H9 (cell line): ENCODE measurements around the gene CCDC7. TPM values are rescaled to one million over a fixed set of nuclear protein-coding genes. Genes with fewer than 3 reads are reported as not detected.
"Not testable (repeated sequence)": the region's sequence is repeated elsewhere in the genome, so short reads cannot be mapped to it uniquely, and the experiment has no call there.

Experiments used
- DNase-seq: peaks from one replicate; pipeline ENCODE4 v3.0.0-alpha.2; 2017
- H2AFZ ChIP-seq: one replicate; pipeline ENCODE4 v1.6.1; 2013; ENCODE audit warnings: mild to moderate bottlenecking, low read length, control low read depth, moderate library complexity
- H2AK5ac ChIP-seq: 2 replicates; pipeline ENCODE4 v1.6.1; 2013; ENCODE audit warnings: low read length, control low read depth, mixed read lengths; ENCODE audit not compliant: insufficient read length
- H2BK120ac ChIP-seq: one replicate; pipeline ENCODE4 v1.6.1; 2013; ENCODE audit warnings: low read depth, mild to moderate bottlenecking, low read length, control low read depth, inconsistent platforms; ENCODE audit not compliant: poor library complexity, severe bottlenecking
- H2BK12ac ChIP-seq: 2 replicates; pipeline ENCODE4 v1.6.1; 2013; ENCODE audit warnings: low read length, control low read depth, mixed read lengths, low read depth; ENCODE audit not compliant: insufficient read length
- H2BK15ac ChIP-seq: 2 replicates; pipeline ENCODE4 v1.6.1; 2013; ENCODE audit warnings: low read depth, low read length, control low read depth
- H2BK20ac ChIP-seq: one replicate; pipeline ENCODE4 v1.6.1; 2013; ENCODE audit warnings: low read depth, mild to moderate bottlenecking, low read length, control low read depth, inconsistent platforms; ENCODE audit not compliant: poor library complexity, severe bottlenecking
- H2BK5ac ChIP-seq: 2 replicates; pipeline ENCODE4 v1.6.1; 2013; ENCODE audit warnings: low read length, control low read depth, mixed read lengths; ENCODE audit not compliant: insufficient read length
- H3K14ac ChIP-seq: 2 replicates; pipeline ENCODE4 v1.6.1; 2013; ENCODE audit warnings: low read length, control low read depth; ENCODE audit not compliant: insufficient read depth
- H3K18ac ChIP-seq: 2 replicates; pipeline ENCODE4 v1.6.1; 2013; ENCODE audit warnings: low read depth, mild to moderate bottlenecking, mixed read lengths, low read length, control low read depth; ENCODE audit not compliant: insufficient read length
- H3K23ac ChIP-seq: 2 replicates; pipeline ENCODE4 v1.6.1; 2013; ENCODE audit warnings: low read length, control low read depth, mixed read lengths, low read depth; ENCODE audit not compliant: insufficient read length
- H3K23me2 ChIP-seq: 2 replicates; pipeline ENCODE4 v1.6.1; 2013; ENCODE audit warnings: low read depth, mild to moderate bottlenecking, mixed read lengths, low read length, control low read depth; ENCODE audit not compliant: insufficient read length, poor library complexity, severe bottlenecking
- H3K27ac ChIP-seq: 2 replicates; pipeline ENCODE4 v1.5.1; 2013; ENCODE audit warnings: low read length, control low read depth, mixed read lengths, low read depth; ENCODE audit not compliant: insufficient read length
- H3K27me3 ChIP-seq: 2 replicates; pipeline ENCODE4 v1.6.1; 2013; ENCODE audit warnings: low read length, control low read depth, inconsistent platforms; ENCODE audit not compliant: insufficient read depth
- H3K4ac ChIP-seq: 2 replicates; pipeline ENCODE4 v1.6.1; 2013; ENCODE audit warnings: low read depth, mild to moderate bottlenecking, control low read depth, inconsistent platforms, low read length, moderate library complexity
- H3K4me1 ChIP-seq: 2 replicates; pipeline ENCODE4 v1.6.1; 2013; ENCODE audit warnings: low read length, control low read depth, inconsistent platforms; ENCODE audit not compliant: insufficient read depth
- H3K4me2 ChIP-seq: 2 replicates; pipeline ENCODE4 v1.6.1; 2013; ENCODE audit warnings: low read length, control low read depth, mixed read lengths; ENCODE audit not compliant: insufficient read length, insufficient read depth
- H3K56ac ChIP-seq: 2 replicates; pipeline ENCODE4 v1.6.1; 2013; ENCODE audit warnings: low read depth, mild to moderate bottlenecking, mixed read lengths, low read length, control low read depth; ENCODE audit not compliant: insufficient read length
- H3K79me1 ChIP-seq: 2 replicates; pipeline ENCODE4 v1.6.1; 2013; ENCODE audit warnings: low read depth, mild to moderate bottlenecking, moderate library complexity, low read length, control low read depth, inconsistent platforms; ENCODE audit not compliant: insufficient read depth, poor library complexity, severe bottlenecking
- H3K79me2 ChIP-seq: 2 replicates; pipeline ENCODE4 v1.6.1; 2013; ENCODE audit warnings: low read length, control low read depth, inconsistent platforms; ENCODE audit not compliant: insufficient read depth
- H3K9ac ChIP-seq: 2 replicates; pipeline ENCODE4 v1.6.1; 2013; ENCODE audit warnings: low read length, control low read depth, mixed read lengths; ENCODE audit not compliant: insufficient read length; ENCODE audit errors: extremely low read depth
- H3K9me3 ChIP-seq: one replicate; pipeline ENCODE4 v1.6.1; 2013; ENCODE audit warnings: low read depth, low read length, inconsistent platforms; ENCODE audit not compliant: control insufficient read depth
- H3T11ph ChIP-seq: one replicate; pipeline ENCODE4 v1.6.1; 2013; ENCODE audit warnings: mild to moderate bottlenecking, low read length, control low read depth, inconsistent platforms
- H4K20me1 ChIP-seq: one replicate; pipeline ENCODE4 v1.6.1; 2013; ENCODE audit not compliant: control insufficient read depth, insufficient read length, insufficient read depth
- H4K5ac ChIP-seq: 2 replicates; pipeline ENCODE4 v1.6.1; 2013; ENCODE audit warnings: low read depth, mild to moderate bottlenecking, mixed read lengths, low read length, control low read depth; ENCODE audit not compliant: insufficient read length
- H4K8ac ChIP-seq: replicated peaks from 2 replicates; pipeline ENCODE4 v1.6.1; 2013; ENCODE audit warnings: low read length, control low read depth, mixed read lengths, low read depth; ENCODE audit not compliant: insufficient read length
- H4K91ac ChIP-seq: 2 replicates; pipeline ENCODE4 v1.6.1; 2013; ENCODE audit warnings: low read depth, mild to moderate bottlenecking, moderate library complexity, mixed read lengths, low read length, control low read depth; ENCODE audit not compliant: insufficient read length
- H3K27ac Mint-ChIP-seq, 3 experiments: 2 replicates in 2 of 3; 3 replicates in 1 of 3; pipeline ENCODE4 v1.8.0; 2020 to 2021; ENCODE audit warnings: mixed read lengths in 3 of 3, mild to moderate bottlenecking in 1 of 3, moderate library complexity in 1 of 3
- H3K27me3 Mint-ChIP-seq: 2 replicates; pipeline ENCODE4 v1.8.0; 2021; ENCODE audit warnings: low read depth, mild to moderate bottlenecking, moderate library complexity, mixed read lengths
- H3K36me3 Mint-ChIP-seq, 3 experiments: 2 replicates in 2 of 3; 3 replicates in 1 of 3; pipeline ENCODE4 v1.8.0; 2020 to 2021; ENCODE audit warnings: low read depth in 3 of 3, mixed read lengths in 3 of 3; ENCODE audit not compliant: insufficient read depth in 1 of 3
- H3K4me1 Mint-ChIP-seq, 2 experiments: 2 replicates each; pipeline ENCODE4 v1.8.0; 2020; ENCODE audit warnings: mixed read lengths in 2 of 2
- H3K4me3 Mint-ChIP-seq, 2 experiments: 2 replicates in 1 of 2; 3 replicates in 1 of 2; pipeline ENCODE4 v1.8.0; 2020 to 2021; ENCODE audit warnings: mild to moderate bottlenecking in 2 of 2, mixed read lengths in 2 of 2, moderate library complexity in 1 of 2
- H3K9me3 Mint-ChIP-seq, 2 experiments: 2 replicates in 1 of 2; 3 replicates in 1 of 2; pipeline ENCODE4 v1.8.0; 2020; ENCODE audit warnings: mild to moderate bottlenecking in 2 of 2, mixed read lengths in 2 of 2, moderate library complexity in 1 of 2
- CTCF ChIP-seq: fragments of 200-600 bp; sonication (generic); conservative IDR thresholded peaks from 3 replicates; pipeline ENCODE4 v1.8.0; 2021; ENCODE audit warnings: antibody characterized with exemption, mild to moderate bottlenecking
- WGBS: extraction: QIAGEN DNeasy Blood & Tissue Kit; methylation state at CpG from one replicate; pipeline ENCODE4 v1.1.7; 2013; ENCODE audit warnings: missing lambda C conversion rate, low lambda C conversion rate, mixed read lengths; ENCODE audit not compliant: insufficient read length; ENCODE audit errors: extremely low coverage; 5-methylcytosine and 5-hydroxymethylcytosine counted together
- total RNA-seq: library from RNA; stranded (reverse); gene quantifications from 2 replicates; pipeline ENCODE4 v1.2.1, GENCODE V29; 2021

Gene CCDC7
- total RNA-seq, 1 experiment from 2014 or later, result 1.6 TPM

- H3K4me3 Mint-ChIP-seq, result no peak overlapping the region
- no peaks in the 10 kb centered on the region for H3K79me2 ChIP-seq
- H3K9ac ChIP-seq, result no peak overlapping the region
- H3K4me1 Mint-ChIP-seq, result peaks cover 6 to 8% of the 10 kb centered on the region in 2 experiments
- H2BK12ac ChIP-seq, result no peak overlapping the region
- no peak overlapping the region for H3K56ac ChIP-seq
- no peak overlapping the region for H4K8ac ChIP-seq
- TF ChIP-seq CTCF, result no peak
- WGBS, result no CpG with 5 or more reads among the region's 2 CpGs
- no peak overlapping the region for H3K4me2 ChIP-seq
- no peak overlapping the region for H3T11ph ChIP-seq
- H2BK15ac ChIP-seq, result no peak overlapping the region
- H3K23me2 ChIP-seq, result no peaks in the 10 kb centered on the region
- no peaks in the 10 kb centered on the region for H3K79me1 ChIP-seq
- no peaks in the 10 kb centered on the region for H4K20me1 ChIP-seq
- H2BK20ac ChIP-seq, result no peak overlapping the region
- H3K23ac ChIP-seq, result no peak overlapping the region
- H3K36me3 Mint-ChIP-seq, result peaks cover 20 to 51% (median 32%) of the 10 kb centered on the region in 3 experiments
- no peak overlapping the region for H4K5ac ChIP-seq
- no peak overlapping the region for H3K27ac Mint-ChIP-seq
- H2AK5ac ChIP-seq, result no peak overlapping the region
- no peak overlapping the region for H4K91ac ChIP-seq
- H3K9me3 ChIP-seq, result no peaks in the 10 kb centered on the region
- H3K9me3 Mint-ChIP-seq, result peaks cover 61% of the 10 kb centered on the region in 2 experiments
- no peaks in the 10 kb centered on the region; the same call in 1 of the 2 replicates for H3K27me3 Mint-ChIP-seq
- H3K18ac ChIP-seq, result no peak overlapping the region
- no peak overlapping the region for H2AFZ ChIP-seq
- no peaks in the 10 kb centered on the region for H3K4me1 ChIP-seq
- no peak overlapping the region for H3K4ac ChIP-seq
- H3K27ac ChIP-seq, result no peak overlapping the region
- H2BK5ac ChIP-seq, result no peak overlapping the region
- no peaks in the 10 kb centered on the region for H3K27me3 ChIP-seq
- DNase-seq, result no peak
- no peak overlapping the region for H2BK120ac ChIP-seq
- H3K14ac ChIP-seq, result no peak overlapping the region
Measured at GRCh38 chr10:32600317-32600716, 154.4 kb downstream of the CCDC7 start.

GRCh38 chr10:32601562-32601961 is 155.6 kb downstream of the CCDC7 start:
- not testable (repeated sequence) for H4K5ac ChIP-seq, H3K4me1 ChIP-seq, H3K4ac ChIP-seq, H2BK20ac ChIP-seq, H4K8ac ChIP-seq, H3K56ac ChIP-seq, H3K18ac ChIP-seq, H2BK120ac ChIP-seq, H2BK15ac ChIP-seq, H3K79me1 ChIP-seq, H3K23ac ChIP-seq, H3K27ac Mint-ChIP-seq, H3K9ac ChIP-seq, DNase-seq, H3K27me3 ChIP-seq, H4K91ac ChIP-seq, H3K14ac ChIP-seq, H2BK5ac ChIP-seq, H3K9me3 ChIP-seq, H3K27me3 Mint-ChIP-seq, H2AK5ac ChIP-seq, H3K79me2 ChIP-seq, H3K4me2 ChIP-seq, H3K23me2 ChIP-seq, H2BK12ac ChIP-seq, H2AFZ ChIP-seq, H3T11ph ChIP-seq, H3K4me3 Mint-ChIP-seq, H4K20me1 ChIP-seq, H3K27ac ChIP-seq
- H3K36me3 Mint-ChIP-seq, result peaks cover 20 to 54% (median 32%) of the 10 kb centered on the region in 3 experiments
- peaks cover 13 to 19% of the 10 kb centered on the region in 2 experiments for H3K4me1 Mint-ChIP-seq
- WGBS, result no CpG with 5 or more reads among the region's 3 CpGs
- H3K9me3 Mint-ChIP-seq, result peaks cover 55 to 58% of the 10 kb centered on the region in 2 experiments
